SK-N-SH (cell line): ENCODE data around the gene PRKN.

ENCODE experiments used
- EP300 ChIP-seq, 2 experiments: IDR thresholded peaks; 2 replicates each; pipeline versions ENCODE4 v1.4.0 to v1.6.1; 2012; ENCODE audit warnings: borderline replicate concordance in 1 of 2, low read depth in 1 of 2, low read length in 1 of 2
- EZH2phosphoT487 ChIP-seq: fragments of 200-600 bp; sonication (generic); IDR thresholded peaks from 2 replicates; pipeline ENCODE4 v1.6.1; 2017; ENCODE audit warnings: low read depth, mixed run types, mild to moderate bottlenecking, antibody characterized with exemption, moderate library complexity, borderline replicate concordance
- FOXJ3 ChIP-seq: sonication (generic); formaldehyde crosslinking; IDR thresholded peaks from 2 replicates; pipeline ENCODE4 v1.5.1; 2020; ENCODE audit warnings: mild to moderate bottlenecking, missing genetic modification reagents
- GABPA ChIP-seq: IDR thresholded peaks from 2 replicates; pipeline ENCODE4 v1.4.0; 2012; ENCODE audit warnings: low read depth, mild to moderate bottlenecking
- POLR2AphosphoS5 ChIP-seq: IDR thresholded peaks from 2 replicates; pipeline ENCODE4 v1.6.1; 2012; ENCODE audit warnings: low read depth, low read length
- RXRA ChIP-seq: IDR thresholded peaks from 2 replicates; pipeline ENCODE4 v1.4.0; 2012; ENCODE audit warnings: low read depth, mild to moderate bottlenecking, borderline replicate concordance
- TCF12 ChIP-seq: IDR thresholded peaks from 2 replicates; pipeline ENCODE4 v1.4.0; 2012
- TF ChIP-seq, protein P1 (sequence below): fragments of 200-600 bp; sonication (generic); IDR thresholded peaks from 2 replicates; pipeline ENCODE4 v1.6.1; 2017; ENCODE audit warnings: antibody characterized with exemption, mild to moderate bottlenecking, moderate library complexity
- TF ChIP-seq, protein P2 (sequence below): IDR thresholded peaks from 2 replicates; pipeline ENCODE4 v1.4.0; 2012; ENCODE audit warnings: low read depth, borderline replicate concordance

DNA sequence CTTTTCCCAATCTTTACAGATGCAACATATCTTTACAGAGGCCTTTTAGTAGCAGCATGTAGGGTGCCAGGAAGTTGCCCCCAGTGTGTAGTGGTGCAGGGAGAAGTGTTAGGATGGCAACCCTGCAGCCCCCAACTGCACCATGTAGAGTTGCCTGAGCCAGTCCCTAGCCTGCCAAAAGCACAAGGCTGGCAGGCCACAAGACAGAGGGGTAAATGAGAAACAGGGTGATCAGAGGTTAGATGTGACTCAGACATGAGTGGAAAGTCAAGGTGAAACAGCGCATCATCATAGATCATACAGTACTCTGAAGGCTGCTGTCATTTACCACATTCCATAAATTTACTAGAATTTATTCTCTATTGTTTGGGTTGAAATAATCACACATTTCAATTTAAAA, 467.5 kb downstream of the PRKN start:
- TF ChIP-seq FOXJ3 (no peak), POLR2AphosphoS5 (no peak), EP300 (IDR thresholded peaks at IDR 0.05; ENCODE audit: borderline replicate concordance in 1 of 2, low read depth in 1 of 2, low read length in 1 of 2) (no peak), EZH2phosphoT487 (no peak), GABPA (no peak), TCF12 (no peak), RXRA (no peak)
- TF ChIP-seq, protein P1, sequence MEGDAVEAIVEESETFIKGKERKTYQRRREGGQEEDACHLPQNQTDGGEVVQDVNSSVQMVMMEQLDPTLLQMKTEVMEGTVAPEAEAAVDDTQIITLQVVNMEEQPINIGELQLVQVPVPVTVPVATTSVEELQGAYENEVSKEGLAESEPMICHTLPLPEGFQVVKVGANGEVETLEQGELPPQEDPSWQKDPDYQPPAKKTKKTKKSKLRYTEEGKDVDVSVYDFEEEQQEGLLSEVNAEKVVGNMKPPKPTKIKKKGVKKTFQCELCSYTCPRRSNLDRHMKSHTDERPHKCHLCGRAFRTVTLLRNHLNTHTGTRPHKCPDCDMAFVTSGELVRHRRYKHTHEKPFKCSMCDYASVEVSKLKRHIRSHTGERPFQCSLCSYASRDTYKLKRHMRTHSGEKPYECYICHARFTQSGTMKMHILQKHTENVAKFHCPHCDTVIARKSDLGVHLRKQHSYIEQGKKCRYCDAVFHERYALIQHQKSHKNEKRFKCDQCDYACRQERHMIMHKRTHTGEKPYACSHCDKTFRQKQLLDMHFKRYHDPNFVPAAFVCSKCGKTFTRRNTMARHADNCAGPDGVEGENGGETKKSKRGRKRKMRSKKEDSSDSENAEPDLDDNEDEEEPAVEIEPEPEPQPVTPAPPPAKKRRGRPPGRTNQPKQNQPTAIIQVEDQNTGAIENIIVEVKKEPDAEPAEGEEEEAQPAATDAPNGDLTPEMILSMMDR = no peak
- TF ChIP-seq, protein P2, sequence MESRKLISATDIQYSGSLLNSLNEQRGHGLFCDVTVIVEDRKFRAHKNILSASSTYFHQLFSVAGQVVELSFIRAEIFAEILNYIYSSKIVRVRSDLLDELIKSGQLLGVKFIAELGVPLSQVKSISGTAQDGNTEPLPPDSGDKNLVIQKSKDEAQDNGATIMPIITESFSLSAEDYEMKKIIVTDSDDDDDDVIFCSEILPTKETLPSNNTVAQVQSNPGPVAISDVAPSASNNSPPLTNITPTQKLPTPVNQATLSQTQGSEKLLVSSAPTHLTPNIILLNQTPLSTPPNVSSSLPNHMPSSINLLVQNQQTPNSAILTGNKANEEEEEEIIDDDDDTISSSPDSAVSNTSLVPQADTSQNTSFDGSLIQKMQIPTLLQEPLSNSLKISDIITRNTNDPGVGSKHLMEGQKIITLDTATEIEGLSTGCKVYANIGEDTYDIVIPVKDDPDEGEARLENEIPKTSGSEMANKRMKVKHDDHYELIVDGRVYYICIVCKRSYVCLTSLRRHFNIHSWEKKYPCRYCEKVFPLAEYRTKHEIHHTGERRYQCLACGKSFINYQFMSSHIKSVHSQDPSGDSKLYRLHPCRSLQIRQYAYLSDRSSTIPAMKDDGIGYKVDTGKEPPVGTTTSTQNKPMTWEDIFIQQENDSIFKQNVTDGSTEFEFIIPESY = no peak
